HepG2 (cell line): ENCODE data around the gene ASCL2. TPM values are rescaled to one million over a fixed set of nuclear protein-coding genes. Genes with fewer than 3 reads are reported as not detected.
"Not testable (repeated sequence)": the region's sequence is repeated elsewhere in the genome, so short reads cannot be mapped to it uniquely, and the experiment has no call there.

ENCODE experiments used
- ATAC-seq: fragments of 200-7000 bp; cut with Tn5 transposase; 3 replicates; pipeline ENCODE4 v1.9.1; 2020; ENCODE audit warnings: mild to moderate bottlenecking, moderate library complexity
- BruUV-seq: library from RNA; stranded (reverse); fragments of 400-500 nt; replicated peaks from 2 replicates; lab custom pipeline; 2021; lab: Mats Ljungman, UMichigan
- CTCF ChIA-PET: fragments of 300-600 bp; formaldehyde crosslinking; extraction: SDS; loops from one replicate; lab custom pipeline; 2021; ENCODE audit warnings: low total read pairs, inconsistent platforms, low intra/inter-chr PET ratio; lab: Yijun Ruan, JAX
- POLR2A ChIA-PET: fragments of 350-600 bp; sonication (Branson Sonifier 250); formaldehyde crosslinking; loops from one replicate; lab custom pipeline; 2020; ENCODE audit warnings: antibody characterized with exemption, inconsistent platforms; lab: Yijun Ruan, JAX
- DNase-seq: peaks from one replicate; pipeline ENCODE4 v3.0.0-alpha.2; 2015; ENCODE audit warnings: low spot score
- FAIRE-seq: peaks from 3 replicates; lab custom pipeline; 2011; peaks lifted over from hg19 to GRCh38; lab: Jason Lieb, UNC
- H2AFZ ChIP-seq: one replicate; pipeline ENCODE4 v1.6.1; 2011; ENCODE audit warnings: low read length, inconsistent platforms
- H3K27ac ChIP-seq: fragments of 300-600 bp; 3 replicates; pipeline ENCODE4 v1.8.0; 2011; ENCODE audit warnings: mixed run types, mild to moderate bottlenecking, mixed read lengths, low read length, inconsistent platforms; ENCODE audit not compliant: insufficient read depth; ENCODE audit errors: extremely low read length
- H3K27me3 ChIP-seq, 2 experiments: fragments of 200-600 bp in 1 of 2; 2 replicates in 1 of 2; 3 replicates in 1 of 2; pipeline versions ENCODE4 v1.6.0 to v1.8.0; 2011; ENCODE audit warnings: low read length in 2 of 2, mild to moderate bottlenecking in 2 of 2, moderate library complexity in 2 of 2, inconsistent platforms in 1 of 2; ENCODE audit not compliant: insufficient read depth in 2 of 2, control insufficient read depth in 1 of 2
- H3K36me3 ChIP-seq, 2 experiments: fragments of 200-600 bp in 1 of 2; replicated peaks in 1 of 2; 2 replicates in 1 of 2; 3 replicates in 1 of 2; pipeline versions ENCODE4 v1.5.1 to v1.8.0; 2011; ENCODE audit warnings: low read length in 2 of 2, inconsistent platforms in 1 of 2; ENCODE audit not compliant: insufficient read depth in 2 of 2, control insufficient read depth in 1 of 2
- H3K4me1 ChIP-seq: 2 replicates; pipeline ENCODE4 v1.5.1; 2012; ENCODE audit warnings: low read length, inconsistent platforms; ENCODE audit not compliant: insufficient read depth
- H3K4me2 ChIP-seq: 2 replicates; pipeline ENCODE4 v1.6.0; 2011; ENCODE audit warnings: low read depth, low read length, inconsistent platforms
- H3K4me3 ChIP-seq, 3 experiments: fragments of 200-600 bp in 1 of 3; sonication (generic), shearing (Covaris generic) in 1 of 3; replicated peaks in 1 of 3; 2 replicates each; pipeline ENCODE4 v1.5.1; 2011 to 2016; ENCODE audit warnings: low read length in 3 of 3, inconsistent platforms in 2 of 3, low read depth in 2 of 3, mild to moderate bottlenecking in 2 of 3, control low read depth in 1 of 3, mixed read lengths in 1 of 3; ENCODE audit not compliant: insufficient read depth in 1 of 3
- H3K79me2 ChIP-seq: one replicate; pipeline ENCODE4 v1.6.1; 2011; ENCODE audit warnings: low read length, inconsistent platforms; ENCODE audit not compliant: insufficient read depth
- H3K9ac ChIP-seq: 2 replicates; pipeline ENCODE4 v1.6.0; 2011; ENCODE audit warnings: mild to moderate bottlenecking, low read depth, low read length, inconsistent platforms; ENCODE audit not compliant: insufficient read depth
- H3K9me3 ChIP-seq: 2 replicates; pipeline ENCODE4 v1.5.1; 2012; ENCODE audit warnings: mild to moderate bottlenecking, low read length
- H4K20me1 ChIP-seq: 2 replicates; pipeline ENCODE4 v1.6.0; 2011; ENCODE audit warnings: inconsistent platforms, mild to moderate bottlenecking, low read length, moderate library complexity; ENCODE audit not compliant: insufficient read depth
- FOXC1 ChIP-seq: sonication (generic); formaldehyde crosslinking; IDR thresholded peaks from 2 replicates; pipeline ENCODE4 v1.8.0; 2022; ENCODE audit warnings: mild to moderate bottlenecking, missing genetic modification reagents, borderline replicate concordance
- GATAD2A ChIP-seq: IDR thresholded peaks from 2 replicates; pipeline ENCODE4 v1.6.1; 2016
- RXRA ChIP-seq: sonication (generic); formaldehyde crosslinking; IDR thresholded peaks from 2 replicates; pipeline ENCODE4 v1.5.1; 2020; ENCODE audit warnings: missing genetic modification reagents
- SMARCC2 ChIP-seq: fragments of 450-650 bp; IDR thresholded peaks from 2 replicates; pipeline ENCODE4 v1.6.1; 2017; ENCODE audit warnings: antibody characterized with exemption, mild to moderate bottlenecking
- ZBTB44 ChIP-seq: sonication (generic); formaldehyde crosslinking; IDR thresholded peaks from 2 replicates; pipeline ENCODE4 v1.4.0; 2020; ENCODE audit warnings: missing genetic modification reagents
- WGBS: methylation state at CpG from one replicate; pipeline ENCODE4 v1.1.6; 2017; ENCODE audit warnings: low lambda C conversion rate; 5-methylcytosine and 5-hydroxymethylcytosine counted together
- in situ Hi-C: cut with HindIII; loops from 2 replicates; pipeline ENCODE4 v1.10.0; 2017; ENCODE audit warnings: low pct_unique_long_range_greater_than_20kb; ENCODE audit not compliant: extremely low pct_ligation_motif_present
- intact Hi-C: fragments of 100-400 bp; cut with micrococcal nuclease; formaldehyde crosslinking; loops from one replicate; pipeline ENCODE4 v1.10.0; 2022; ENCODE audit not compliant: unreplicated experiment
- polyA plus RNA-seq, 8 experiments: library from polyadenylated mRNA; depleted of rRNA in 3 of 8; stranded (reverse) in 7 of 8; unstranded in 1 of 8; fragments of >200 nt; fragmentation: Illumina TruSeq in 4 of 8; extraction: Trizol in 4 of 8; gene quantifications; 2 replicates each; pipeline versions ENCODE4 v1.2.1 to v1.2.3, GENCODE V29; 2011 to 2016; ENCODE audit warnings: low read depth in 4 of 8, missing spikeins in 1 of 8, mixed read lengths in 1 of 8; ENCODE audit not compliant: insufficient read depth in 1 of 8
- total RNA-seq, 5 experiments: library from RNA; depleted of rRNA; stranded (reverse); fragments of >200 nt; fragmentation: Illumina TruSeq; extraction: Trizol; gene quantifications; 2 replicates each; pipeline ENCODE4 v1.2.3, GENCODE V29; 2016; ENCODE audit warnings: low read depth in 1 of 5

The ASCL2 gene
- total and polyA plus RNA-seq, 2 of the 13 experiments (the other 11 are each of a cell fraction or from before 2014, with no cell fraction given), result 0.07 TPM; not detected in 1

DNA sequence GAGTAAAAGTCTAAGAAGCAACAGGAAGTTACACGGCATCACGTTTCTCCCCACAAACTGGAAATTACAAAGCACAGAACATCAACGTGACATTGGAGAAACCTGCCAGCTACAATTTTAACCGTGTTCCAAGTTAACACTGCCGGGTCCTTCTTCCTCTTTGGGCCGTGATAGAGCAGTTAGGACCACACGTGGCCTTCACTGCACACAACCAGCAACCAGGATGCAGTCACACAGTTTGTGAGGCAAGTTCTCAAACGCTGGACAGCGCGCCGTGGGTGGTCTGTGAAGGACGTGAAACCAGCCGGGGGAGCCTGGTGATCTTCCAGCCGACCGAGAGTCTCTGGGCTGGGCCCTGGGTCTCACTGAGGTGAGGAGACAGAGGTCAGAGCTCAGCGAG is 16.7 kb upstream of the ASCL2 start:
- no TSS peak for BruUV-seq
- Histone ChIP-seq H3K4me2 (no peak overlapping the region), H3K79me2 (no peaks in the 10 kb centered on the region), H3K4me1 (no peaks in the 10 kb centered on the region), H3K27me3 (peaks cover 5 to 44% of the 10 kb centered on the region in 2 experiments; a peak in 3 of 5 replicates), H2AFZ (no peak overlapping the region), H3K4me3 (no peak overlapping the region), H4K20me1 (no peaks in the 10 kb centered on the region), H3K9me3 (no peaks in the 10 kb centered on the region), H3K9ac (no peak overlapping the region), H3K27ac (no peak overlapping the region), H3K36me3 (no peaks in the 10 kb centered on the region)
- DNase-seq, result no peak
- FAIRE-seq, result no peak
- WGBS, result 14% methylated on average over 16 of the region's 16 CpGs
- in situ Hi-C loops (no loop called here), intact Hi-C loops (no loop called here)
- ChIA-PET CTCF (no interaction called here), POLR2A (no interaction called here)
- TF ChIP-seq RXRA (CRISPR knock-in tag), result no peak
- no peak for TF ChIP-seq GATAD2A (CRISPR knock-in tag)
- TF ChIP-seq ZBTB44 (CRISPR knock-in tag), result no peak
- no peak for TF ChIP-seq FOXC1 (CRISPR knock-in tag)
- no peak for TF ChIP-seq SMARCC2
- ATAC-seq, result no peak

DNA sequence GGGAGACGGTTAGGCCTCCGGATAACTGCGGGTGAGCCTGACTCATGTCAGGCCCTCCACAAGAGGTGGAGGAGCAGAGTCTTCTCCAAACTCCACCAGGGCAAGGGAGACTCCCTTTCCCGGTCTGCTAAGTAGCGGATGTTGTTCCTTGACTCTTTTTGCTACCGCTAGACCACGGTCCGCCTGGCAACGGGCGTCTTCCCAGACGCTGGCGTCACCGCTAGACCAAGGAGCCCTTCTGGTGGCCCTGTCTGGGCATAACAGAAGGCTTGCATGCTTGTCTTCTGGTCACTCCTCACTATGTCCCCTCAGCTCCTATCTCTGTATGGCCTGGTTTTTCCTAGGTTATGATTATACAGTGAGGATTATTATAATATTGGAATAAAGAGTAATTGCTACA is 16.0 kb upstream of the ASCL2 start:
- ATAC-seq, in situ Hi-C loops: not testable (repeated sequence)
- 98% methylated on average over 9 of the region's 13 CpGs for WGBS

More for the DNA sequence above, 16.0 kb upstream of the ASCL2 start:
- H3K9me3 ChIP-seq, H3K36me3 ChIP-seq, H3K4me3 ChIP-seq, H3K79me2 ChIP-seq, H3K9ac ChIP-seq, H3K27ac ChIP-seq, POLR2A ChIA-PET, H3K4me1 ChIP-seq, BruUV-seq, CTCF ChIA-PET, H3K4me2 ChIP-seq, DNase-seq, H2AFZ ChIP-seq, FAIRE-seq, intact Hi-C loops, H4K20me1 ChIP-seq: not testable (repeated sequence)
- H3K27me3 ChIP-seq, result peaks cover 5 to 44% of the 10 kb centered on the region in 2 experiments; a peak in 3 of 5 replicates
